Upper lobe of right lung (tissue), 1 donor: ENCODE measurements around the gene SLX4IP. TPM values are rescaled to one million over a fixed set of nuclear protein-coding genes. Genes with fewer than 3 reads are reported as not detected.

Source experiments
- ATAC-seq: fragments of 200-7000 bp; cut with Tn5 transposase; one replicate; pipeline ENCODE4 v1.9.1; 2020; ENCODE audit warnings: mild to moderate bottlenecking, moderate library complexity
- DNase-seq: peaks from one replicate; pipeline ENCODE4 v3.0.0-alpha.2; 2020
- H3K27ac ChIP-seq: fragments of 200-600 bp; one replicate; pipeline ENCODE4 v1.8.0; 2022
- H3K27me3 ChIP-seq: fragments of 200-600 bp; one replicate; pipeline ENCODE4 v1.8.0; 2022; ENCODE audit warnings: mild to moderate bottlenecking
- H3K36me3 ChIP-seq: fragments of 200-600 bp; one replicate; pipeline ENCODE4 v1.8.0; 2022
- H3K4me1 ChIP-seq: fragments of 200-600 bp; one replicate; pipeline ENCODE4 v1.8.0; 2022
- H3K4me3 ChIP-seq: fragments of 200-600 bp; one replicate; pipeline ENCODE4 v1.8.0; 2022; ENCODE audit warnings: mild to moderate bottlenecking
- H3K9me3 ChIP-seq: fragments of 200-600 bp; one replicate; pipeline ENCODE4 v1.8.0; 2022
- intact Hi-C: fragments of 100-400 bp; cut with DNase I; formaldehyde crosslinking; loops from one replicate; pipeline ENCODE4 v1.11.0; 2022
- total RNA-seq: library from RNA; stranded (reverse); fragmentation: NEBNext Ultra II Directional; extraction: Animal tissue kit (Norgen Biotek cat#: 25700); gene quantifications from one replicate; pipeline ENCODE4 v1.2.1, GENCODE V29; 2021
- TF ChIP-seq, protein P1 (sequence below): fragments of 200-600 bp; IDR thresholded peaks from one replicate; pipeline ENCODE4 v1.8.0; 2022; ENCODE audit warnings: antibody characterized with exemption
- donor health status: DM: no; HTN: yes; CAD: no; lungs with severe emphysema.

The SLX4IP gene
- total RNA-seq, 1 donor from 2014 or later, result 5.4 TPM

DNA sequence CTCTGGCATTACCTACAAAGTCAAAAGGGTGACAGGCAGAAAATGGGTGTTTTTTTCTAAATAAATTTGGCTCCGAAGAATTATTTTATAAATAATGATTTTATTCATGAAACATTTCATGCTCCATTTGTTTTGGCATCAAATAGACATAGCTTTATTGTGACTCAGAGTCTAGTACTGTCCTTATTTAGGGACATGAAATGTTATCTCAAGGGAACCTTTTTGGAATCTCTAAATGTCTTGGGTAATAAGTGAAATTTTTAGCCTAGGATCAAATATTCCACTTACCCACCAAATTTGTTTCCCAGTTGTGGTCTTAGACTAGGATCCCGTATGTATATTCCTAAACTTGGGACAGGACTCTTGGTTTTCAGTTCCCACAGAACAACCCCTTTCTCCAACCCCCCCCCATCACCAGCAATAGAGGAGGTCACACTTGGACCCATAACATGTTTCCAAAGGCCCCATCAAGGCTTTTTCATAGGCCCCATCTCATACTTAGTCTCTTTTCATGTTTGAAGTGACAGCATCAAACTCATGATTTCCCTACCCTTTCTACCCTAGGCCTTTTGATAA is 156.9 kb downstream of the SLX4IP start:
- H3K4me3 ChIP-seq, result no peak overlapping the region
- H3K27ac ChIP-seq, result no peak overlapping the region
- no peaks in the 10 kb centered on the region for H3K36me3 ChIP-seq
- no peaks in the 10 kb centered on the region for H3K27me3 ChIP-seq
- intact Hi-C loops, result no loop called here
- TF ChIP-seq, protein P1, sequence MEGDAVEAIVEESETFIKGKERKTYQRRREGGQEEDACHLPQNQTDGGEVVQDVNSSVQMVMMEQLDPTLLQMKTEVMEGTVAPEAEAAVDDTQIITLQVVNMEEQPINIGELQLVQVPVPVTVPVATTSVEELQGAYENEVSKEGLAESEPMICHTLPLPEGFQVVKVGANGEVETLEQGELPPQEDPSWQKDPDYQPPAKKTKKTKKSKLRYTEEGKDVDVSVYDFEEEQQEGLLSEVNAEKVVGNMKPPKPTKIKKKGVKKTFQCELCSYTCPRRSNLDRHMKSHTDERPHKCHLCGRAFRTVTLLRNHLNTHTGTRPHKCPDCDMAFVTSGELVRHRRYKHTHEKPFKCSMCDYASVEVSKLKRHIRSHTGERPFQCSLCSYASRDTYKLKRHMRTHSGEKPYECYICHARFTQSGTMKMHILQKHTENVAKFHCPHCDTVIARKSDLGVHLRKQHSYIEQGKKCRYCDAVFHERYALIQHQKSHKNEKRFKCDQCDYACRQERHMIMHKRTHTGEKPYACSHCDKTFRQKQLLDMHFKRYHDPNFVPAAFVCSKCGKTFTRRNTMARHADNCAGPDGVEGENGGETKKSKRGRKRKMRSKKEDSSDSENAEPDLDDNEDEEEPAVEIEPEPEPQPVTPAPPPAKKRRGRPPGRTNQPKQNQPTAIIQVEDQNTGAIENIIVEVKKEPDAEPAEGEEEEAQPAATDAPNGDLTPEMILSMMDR, result no peak
- H3K4me1 ChIP-seq, result peaks cover 3% of the 10 kb centered on the region
- H3K9me3 ChIP-seq, result no peaks in the 10 kb centered on the region
- DNase-seq (no peak), ATAC-seq (no peak)

DNA sequence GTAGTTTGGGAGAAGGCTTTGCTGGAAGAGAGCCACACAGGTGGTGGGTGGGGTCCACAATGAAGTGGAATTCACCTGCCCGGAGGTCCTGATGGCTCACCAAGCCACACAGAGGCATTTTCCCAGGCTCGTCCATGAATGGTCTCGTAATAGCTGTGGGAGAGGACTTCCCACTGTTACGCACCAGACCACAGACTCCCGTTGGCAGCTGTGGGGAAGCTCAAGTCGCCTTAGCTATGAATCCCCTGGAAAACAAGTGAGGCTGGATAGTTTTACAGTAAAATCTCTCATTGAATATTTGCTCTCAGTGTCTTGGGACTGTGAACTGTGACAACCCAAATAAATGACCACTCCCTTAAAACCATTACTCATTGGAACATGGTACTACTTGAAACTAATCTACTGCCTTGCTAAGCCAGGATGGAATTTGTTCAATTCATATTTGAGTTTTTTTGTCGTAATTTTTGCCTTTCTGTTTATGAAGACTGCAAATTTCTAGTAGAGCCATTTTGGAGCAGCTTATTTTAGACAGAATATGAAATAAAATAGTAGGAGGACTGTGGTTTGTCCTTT is 159.3 kb downstream of the SLX4IP start:
- H3K27ac ChIP-seq, result no peak overlapping the region
- TF ChIP-seq, protein P1, result no peak
- no peak for ATAC-seq

DNA sequence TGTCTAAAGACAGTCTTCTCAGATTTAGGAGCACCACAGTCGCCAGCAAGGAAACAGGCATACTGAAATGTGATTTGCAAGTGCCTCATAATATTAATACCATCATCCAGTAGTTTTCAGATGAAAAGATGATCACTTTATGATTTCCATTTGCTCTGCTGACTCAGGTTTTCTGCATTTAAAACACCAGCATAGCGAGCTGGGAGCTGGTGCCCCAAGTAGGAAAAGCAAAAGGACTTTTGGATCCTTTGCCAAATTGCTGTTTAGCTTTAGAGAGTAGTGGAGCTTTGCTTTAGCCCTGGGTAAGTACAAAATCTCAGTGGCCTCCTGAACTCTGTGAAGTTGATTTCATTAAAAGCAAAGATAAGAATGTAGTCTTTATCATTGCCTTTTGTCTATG is 160.2 kb downstream of the SLX4IP start:
- H3K4me1 ChIP-seq, result peaks cover 3% of the 10 kb centered on the region
- TF ChIP-seq, protein P1, result no peak

More for the DNA sequence above, 159.3 kb downstream of the SLX4IP start:
- no peaks in the 10 kb centered on the region for H3K27me3 ChIP-seq
- intact Hi-C loops, result no loop called here
- peaks cover 3% of the 10 kb centered on the region for H3K4me1 ChIP-seq
- no peak for DNase-seq
- no peak overlapping the region for H3K4me3 ChIP-seq
- no peaks in the 10 kb centered on the region for H3K9me3 ChIP-seq
- H3K36me3 ChIP-seq, result no peaks in the 10 kb centered on the region

DNA sequence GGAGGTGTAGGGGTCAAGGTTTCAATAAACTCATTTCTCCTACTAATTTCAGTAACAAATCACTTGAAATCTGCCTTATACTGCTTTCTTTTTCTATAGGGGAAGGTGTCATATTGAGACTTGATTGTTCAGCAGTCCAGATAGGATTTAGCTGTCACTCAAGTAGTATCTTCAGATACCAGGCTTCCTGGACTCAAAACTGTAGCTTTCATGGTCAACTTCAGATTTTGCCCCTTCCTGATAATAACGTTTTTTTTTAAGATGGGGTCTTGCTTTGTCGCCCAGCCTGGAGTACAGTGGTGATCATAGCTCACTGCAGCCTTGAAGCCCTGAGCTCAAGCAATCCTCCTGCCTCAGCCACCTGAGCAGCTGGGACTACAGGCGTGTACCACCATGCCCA is 160.9 kb downstream of the SLX4IP start:
- no peaks in the 10 kb centered on the region for H3K36me3 ChIP-seq
- H3K4me1 ChIP-seq, result peaks cover 3% of the 10 kb centered on the region
- H3K4me3 ChIP-seq, result no peak overlapping the region
- no peak overlapping the region for H3K27ac ChIP-seq
- H3K9me3 ChIP-seq, result no peaks in the 10 kb centered on the region
- DNase-seq (no peak), ATAC-seq (no peak)
- TF ChIP-seq, protein P1, result no peak
- H3K27me3 ChIP-seq, result no peaks in the 10 kb centered on the region
- intact Hi-C loops, result no loop called here

More for the DNA sequence above, 160.2 kb downstream of the SLX4IP start:
- Histone ChIP-seq H3K27me3 (no peaks in the 10 kb centered on the region), H3K27ac (no peak overlapping the region), H3K36me3 (no peaks in the 10 kb centered on the region), H3K4me3 (no peak overlapping the region), H3K9me3 (no peaks in the 10 kb centered on the region)
- intact Hi-C loops, result no loop called here
- DNase-seq (no peak), ATAC-seq (no peak)

DNA sequence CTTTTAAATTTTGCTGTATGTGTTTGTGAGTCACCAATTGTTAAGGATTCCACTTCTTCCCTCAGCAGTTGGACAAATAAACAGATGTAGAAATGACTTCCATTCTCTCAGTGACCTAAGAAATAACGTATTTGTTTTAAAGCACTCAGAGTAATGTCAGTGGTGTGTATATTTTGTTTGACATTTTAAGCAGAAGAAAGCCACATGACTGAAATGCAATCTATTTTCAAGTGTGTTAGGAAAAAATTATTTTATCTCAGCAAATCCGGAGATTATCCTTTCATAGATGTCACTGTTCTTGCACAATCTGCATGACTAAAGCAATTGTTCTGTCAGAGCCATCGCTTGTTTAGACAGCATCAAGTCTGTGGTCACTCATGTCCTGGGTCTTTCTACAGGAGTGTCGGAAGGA is 161.6 kb downstream of the SLX4IP start:
- peaks cover under 1% of the 10 kb centered on the region for H3K4me1 ChIP-seq
- no peak for DNase-seq
- TF ChIP-seq, protein P1, result no peak
- ATAC-seq, result no peak
- no peaks in the 10 kb centered on the region for H3K27me3 ChIP-seq
- H3K4me3 ChIP-seq, result no peak overlapping the region
- H3K9me3 ChIP-seq, result no peaks in the 10 kb centered on the region
- intact Hi-C loops, result no loop called here
- no peak overlapping the region for H3K27ac ChIP-seq
- H3K36me3 ChIP-seq, result no peaks in the 10 kb centered on the region
